CD4-positive, alpha-beta T cell treated with Interleukin-6 for 4 hours (primary cell): Measurements from ENCODE around the gene CPXCR1.
"Not testable (repeated sequence)": the region's sequence is repeated elsewhere in the genome, so short reads cannot be mapped to it uniquely, and the experiment has no call there.

ENCODE experiments used
- DNase-seq: peaks from one replicate; pipeline ENCODE4 v3.0.0-alpha.2; 2020; ENCODE audit warnings: mixed read lengths

CPXCR1 gene

DNA sequence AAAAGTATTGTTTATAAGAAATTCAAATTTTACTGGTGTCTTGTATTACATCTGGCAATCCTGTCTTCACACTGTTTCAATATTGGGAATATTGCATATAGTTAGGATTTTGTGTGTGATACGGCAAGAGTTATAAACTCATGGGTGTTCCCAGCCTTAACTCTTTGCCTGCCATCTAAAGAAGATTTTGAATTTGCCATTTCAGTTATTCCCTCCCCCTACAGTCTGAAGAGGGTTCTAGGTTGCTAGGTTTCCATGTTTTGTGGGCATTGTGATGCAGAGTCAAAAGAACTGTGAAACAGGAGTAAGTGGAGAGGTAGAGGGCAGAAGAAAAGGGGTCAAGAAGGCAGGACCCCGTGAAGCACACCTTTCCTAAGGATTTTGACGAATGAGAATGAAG is at the start of gene CPXCR1:
CPXCR1 (plus strand) TSS at position 301 of the 400 bp plus-strand sequence. CDS start 6,190 bp downstream, outside the sequence.
- DNase-seq: no peak

DNA sequence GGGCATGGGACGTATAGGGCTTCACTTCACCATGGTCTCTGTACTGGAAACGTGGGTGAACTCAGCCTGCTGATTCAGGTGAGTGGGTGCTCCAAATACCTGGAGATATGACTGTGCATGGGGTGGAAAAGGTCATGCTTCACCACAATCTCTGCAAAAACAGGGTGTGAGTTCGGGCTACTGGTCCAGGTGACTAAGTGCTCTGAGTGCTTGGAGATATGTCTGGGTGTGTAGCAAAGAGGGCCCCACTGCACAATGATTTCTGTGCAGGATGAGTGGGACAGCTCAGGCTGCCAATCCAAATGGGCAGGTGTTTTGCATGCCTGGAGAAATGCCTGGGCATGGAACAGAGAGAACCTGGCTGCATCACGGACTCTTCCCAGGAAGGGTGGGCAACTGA is 11.2 kb upstream of the CPXCR1 start:
- DNase-seq: no peak

DNA sequence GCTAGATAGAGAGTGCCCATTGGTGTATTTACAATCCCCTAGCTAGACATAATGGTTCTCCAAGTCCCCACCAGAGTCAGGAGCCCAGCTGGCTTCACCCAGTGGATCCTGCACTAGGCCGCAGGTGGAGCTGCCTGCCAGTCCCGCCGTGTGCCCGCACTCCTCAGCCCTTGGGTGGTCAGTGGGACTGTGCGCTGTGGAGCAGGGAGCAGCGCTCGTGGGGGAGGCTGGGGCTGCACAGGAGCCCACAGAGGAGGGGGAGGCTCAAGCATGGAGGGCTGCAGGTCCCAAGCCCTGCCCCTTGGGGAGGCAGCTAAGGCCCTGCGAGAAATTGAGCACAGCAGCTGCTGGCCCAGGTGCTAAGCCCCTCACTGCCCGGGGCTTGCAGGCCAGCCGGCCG is 810 bp upstream of the CPXCR1 start:
- DNase-seq: not testable (repeated sequence)

DNA sequence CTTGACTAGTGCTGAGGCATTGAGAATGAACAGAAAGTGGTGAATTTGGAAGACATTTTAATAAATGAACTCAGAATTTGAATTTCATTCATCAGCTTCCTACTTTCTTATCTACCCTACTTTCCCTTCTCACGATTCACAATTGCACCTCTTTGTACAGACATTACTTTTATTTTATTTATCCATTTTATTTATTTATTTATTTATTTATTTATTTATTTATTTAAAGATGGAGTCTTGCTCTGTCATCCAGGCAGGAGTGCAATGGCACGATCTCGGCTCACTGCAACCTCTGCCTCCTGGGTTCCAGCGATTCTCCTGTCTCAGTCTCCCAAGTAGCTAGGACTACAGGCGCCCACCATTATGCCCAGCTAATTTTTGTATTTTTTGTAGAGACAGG is 5.3 kb downstream of the CPXCR1 start:
- not testable (repeated sequence) for DNase-seq

DNA sequence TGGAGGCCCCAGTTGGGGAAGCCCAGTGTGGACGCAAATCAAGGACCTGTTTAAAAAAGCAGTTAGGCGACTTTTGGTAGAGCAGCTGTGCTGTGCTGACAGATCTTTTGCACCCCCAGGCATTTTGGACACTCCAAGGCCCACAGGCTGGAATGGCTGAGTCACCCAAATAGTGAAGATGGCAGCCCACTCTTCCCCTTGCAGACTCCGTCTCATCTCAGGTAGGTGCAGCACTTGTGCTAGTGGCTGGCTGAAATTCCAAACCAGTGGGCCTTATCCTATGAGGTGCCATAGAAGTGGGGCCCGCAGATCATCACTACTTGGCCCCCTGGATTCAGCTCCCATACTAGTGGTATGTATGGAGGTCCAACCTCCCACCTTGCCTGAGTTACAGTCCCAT is 42.8 kb downstream of the CPXCR1 start:
- no peak for DNase-seq
